Activated CD4-positive, alpha-beta T cell treated with anti-CD3 and anti-CD28 coated beads for 24 hours (primary cell): Measurements from ENCODE around the gene BAZ2A.

Source experiments
- DNase-seq, 2 donors: peaks; one replicate each; pipeline ENCODE4 v3.0.0-alpha.2; 2020; ENCODE audit warnings: low read depth in 2 of 2

The BAZ2A gene

GRCh38 chr12:56635806-56636674 is 5.9 kb upstream of the BAZ2A start:
- peak; percentile 79 to 80 for DNase-seq

GRCh38 chr12:56634837-56635791 is 5.0 kb upstream of the BAZ2A start:
- peak in 1 of 2 donors; percentile 54 for DNase-seq

GRCh38 chr12:56634242-56634836 is 4.2 kb upstream of the BAZ2A start:
- DNase-seq: no peak

GRCh38 chr12:56633468-56634241 is 3.5 kb upstream of the BAZ2A start:
- no peak for DNase-seq

GRCh38 chr12:56632701-56633467 is 2.8 kb upstream of the BAZ2A start:
- no peak for DNase-seq

- DNase-seq: peak in 1 of 2 donors; percentile 53
Measured at GRCh38 chr12:56631790-56632700, 1.9 kb upstream of the BAZ2A start.

GRCh38 chr12:56629459-56630179 is 507 bp downstream of the BAZ2A start:
- no peak for DNase-seq

GRCh38 chr12:56628671-56629458 is 1.3 kb downstream of the BAZ2A start:
- DNase-seq: no peak

GRCh38 chr12:56626701-56627100 is 3.4 kb downstream of the BAZ2A start:
- DNase-seq: no peak

- DNase-seq: no peak
Measured at GRCh38 chr12:56622535-56622934, 7.6 kb downstream of the BAZ2A start.

GRCh38 chr12:56616925-56617324 is 13.2 kb downstream of the BAZ2A start:
- no peak for DNase-seq

- no peak for DNase-seq
Measured at GRCh38 chr12:56616244-56616643, 13.9 kb downstream of the BAZ2A start.

- DNase-seq: no peak
Measured at GRCh38 chr12:56614627-56615026, 15.5 kb downstream of the BAZ2A start.

- DNase-seq: no peak
Measured at GRCh38 chr12:56604355-56604754, 25.8 kb downstream of the BAZ2A start.

GRCh38 chr12:56602239-56602638 is 27.9 kb downstream of the BAZ2A start:
- DNase-seq: no peak

- DNase-seq: no peak
Measured at GRCh38 chr12:56601503-56601902, 28.6 kb downstream of the BAZ2A start.

GRCh38 chr12:56600753-56601152 is 29.4 kb downstream of the BAZ2A start:
- no peak for DNase-seq

- no peak for DNase-seq
Measured at GRCh38 chr12:56599797-56600196, 30.3 kb downstream of the BAZ2A start.
